DND-41 (cell line): ENCODE measurements around the gene CCR9.

Source experiments
- CTCF ChIP-seq: IDR thresholded peaks from 2 replicates; pipeline ENCODE4 v1.5.1; 2012; ENCODE audit warnings: borderline replicate concordance, low read length, moderate library complexity, mild to moderate bottlenecking; ENCODE audit not compliant: poor library complexity, severe bottlenecking; ENCODE audit errors: extremely low read depth
- EZH2 ChIP-seq: IDR thresholded peaks from 3 replicates; pipeline ENCODE4 v1.6.1; 2012; ENCODE audit warnings: borderline replicate concordance, low read depth, mild to moderate bottlenecking, moderate library complexity, low read length, inconsistent platforms; ENCODE audit not compliant: severe bottlenecking

GRCh38 chr3:45914362-45915058, 28.2 kb downstream of the CCR9 start:
- peak; percentile 10 for TF ChIP-seq CTCF
- TF ChIP-seq EZH2: no peak
